GM12873 (cell line): ENCODE results near the gene LCORL.

Source experiments
- TF ChIP-seq, protein P1 (sequence below): IDR thresholded peaks from 2 replicates; pipeline ENCODE4 v1.5.1; 2012; ENCODE audit warnings: low read depth, mild to moderate bottlenecking, moderate library complexity, low read length, control low read depth; ENCODE audit not compliant: insufficient read depth; ENCODE audit errors: missing control alignments

Gene LCORL

DNA sequence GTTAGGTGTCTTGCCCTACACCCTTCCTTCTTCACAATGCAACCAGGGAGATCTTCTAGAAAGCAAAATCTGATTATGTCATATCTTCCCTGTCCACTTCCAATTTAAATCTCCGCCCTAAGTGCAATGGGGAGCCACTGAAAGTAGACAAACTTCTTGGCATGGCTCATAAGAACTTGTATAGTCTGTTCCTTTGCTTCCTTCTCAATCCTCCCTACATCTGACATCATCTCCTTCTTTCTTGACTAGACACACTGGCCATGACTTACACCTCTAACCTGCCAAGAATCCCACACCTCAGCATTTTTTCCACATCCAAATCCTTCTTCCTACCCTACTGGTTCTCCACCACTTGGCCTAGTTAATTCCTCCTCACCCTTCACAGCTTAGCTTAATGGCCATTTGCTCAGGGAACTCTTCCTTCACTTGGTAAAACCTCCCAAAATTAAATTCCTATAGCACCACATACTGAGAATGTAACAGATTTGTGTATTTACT, 155.6 kb downstream of the LCORL start:
- TF ChIP-seq, protein P1, sequence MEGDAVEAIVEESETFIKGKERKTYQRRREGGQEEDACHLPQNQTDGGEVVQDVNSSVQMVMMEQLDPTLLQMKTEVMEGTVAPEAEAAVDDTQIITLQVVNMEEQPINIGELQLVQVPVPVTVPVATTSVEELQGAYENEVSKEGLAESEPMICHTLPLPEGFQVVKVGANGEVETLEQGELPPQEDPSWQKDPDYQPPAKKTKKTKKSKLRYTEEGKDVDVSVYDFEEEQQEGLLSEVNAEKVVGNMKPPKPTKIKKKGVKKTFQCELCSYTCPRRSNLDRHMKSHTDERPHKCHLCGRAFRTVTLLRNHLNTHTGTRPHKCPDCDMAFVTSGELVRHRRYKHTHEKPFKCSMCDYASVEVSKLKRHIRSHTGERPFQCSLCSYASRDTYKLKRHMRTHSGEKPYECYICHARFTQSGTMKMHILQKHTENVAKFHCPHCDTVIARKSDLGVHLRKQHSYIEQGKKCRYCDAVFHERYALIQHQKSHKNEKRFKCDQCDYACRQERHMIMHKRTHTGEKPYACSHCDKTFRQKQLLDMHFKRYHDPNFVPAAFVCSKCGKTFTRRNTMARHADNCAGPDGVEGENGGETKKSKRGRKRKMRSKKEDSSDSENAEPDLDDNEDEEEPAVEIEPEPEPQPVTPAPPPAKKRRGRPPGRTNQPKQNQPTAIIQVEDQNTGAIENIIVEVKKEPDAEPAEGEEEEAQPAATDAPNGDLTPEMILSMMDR, result no peak

DNA sequence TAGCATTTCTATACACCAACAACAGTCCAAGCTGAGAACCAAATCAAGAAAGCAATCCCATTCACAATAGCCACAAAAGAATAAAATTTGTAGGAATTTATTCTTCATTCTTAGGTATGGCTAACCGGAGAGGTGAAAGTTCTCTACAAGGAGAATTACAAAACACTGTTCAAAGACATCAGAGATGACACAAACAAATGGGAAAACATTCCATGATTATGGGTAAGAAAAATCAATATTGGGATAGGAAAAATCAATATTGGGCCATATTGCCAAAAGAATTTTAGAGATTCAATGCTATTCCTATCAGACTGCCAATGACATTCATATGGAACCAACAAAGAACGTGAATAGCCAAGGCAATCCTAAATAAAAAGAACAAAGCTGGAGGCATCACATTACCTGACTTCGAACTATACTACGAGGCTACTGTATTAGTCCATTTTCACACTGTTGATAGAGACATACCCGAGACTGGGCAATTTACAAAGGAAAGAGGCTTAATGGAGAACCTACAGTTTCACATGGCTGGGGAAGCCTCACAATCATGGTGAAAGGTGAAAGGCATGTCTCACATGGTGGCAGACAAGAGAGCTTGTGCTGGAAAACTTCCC, 161.7 kb downstream of the LCORL start:
- TF ChIP-seq, protein P1, result no peak

DNA sequence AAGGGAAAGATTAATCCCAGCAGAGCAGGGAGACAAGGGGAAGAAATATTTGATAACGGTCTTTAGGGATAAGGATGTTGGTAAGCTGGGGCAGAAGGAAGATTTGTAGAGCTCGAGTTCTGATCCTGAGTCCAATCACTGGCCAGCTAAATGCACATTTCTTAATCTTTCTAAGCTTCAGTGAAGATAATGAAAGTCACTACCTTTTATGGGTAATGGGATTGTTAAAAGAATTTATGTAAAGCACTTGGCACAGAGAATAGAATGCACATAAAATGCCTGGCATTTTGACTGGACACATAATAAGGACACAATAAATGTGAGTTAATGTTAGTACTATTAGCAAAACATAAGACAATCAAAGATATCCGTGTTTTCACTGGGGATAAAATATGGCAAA, 167.5 kb downstream of the LCORL start:
- TF ChIP-seq, protein P1, result no peak

DNA sequence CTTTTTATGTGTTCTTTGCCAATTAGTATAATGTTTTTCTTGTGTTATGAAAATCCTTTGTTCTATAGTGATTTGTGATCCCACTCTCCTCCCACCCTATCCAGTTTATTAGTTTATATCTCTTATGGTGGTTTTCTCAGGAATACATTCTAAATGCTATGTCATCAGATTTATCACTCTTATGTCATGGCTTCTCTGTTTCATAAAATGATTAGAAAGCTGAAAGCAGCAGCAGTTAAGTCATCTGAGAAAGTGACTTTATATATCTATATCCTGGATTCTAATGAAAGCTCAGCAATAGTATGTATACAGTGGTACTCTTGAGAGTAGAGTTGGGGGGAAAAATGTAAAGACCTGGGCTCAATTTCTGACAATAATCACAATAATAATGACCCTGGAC, 169.6 kb downstream of the LCORL start:
- TF ChIP-seq, protein P1, result no peak

DNA sequence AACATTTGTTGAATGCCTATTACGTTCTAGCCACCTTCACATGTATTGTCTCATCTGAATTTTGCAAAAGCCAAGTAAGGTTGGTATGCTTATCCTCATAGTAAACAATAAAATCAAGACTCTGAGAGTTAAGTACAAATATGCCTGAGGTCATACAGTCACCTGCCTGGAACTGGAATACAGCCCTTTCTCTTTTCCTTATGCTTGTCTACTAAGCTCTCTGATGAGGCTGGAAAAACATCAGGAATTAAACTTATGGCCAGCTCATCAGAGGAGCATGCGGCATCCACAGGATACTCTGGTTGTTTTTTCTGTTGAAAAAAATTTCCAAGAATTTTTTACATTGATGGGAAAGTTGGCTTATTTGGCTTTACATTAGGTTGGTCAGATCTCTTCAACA, 175.3 kb downstream of the LCORL start:
- TF ChIP-seq, protein P1, result no peak

DNA sequence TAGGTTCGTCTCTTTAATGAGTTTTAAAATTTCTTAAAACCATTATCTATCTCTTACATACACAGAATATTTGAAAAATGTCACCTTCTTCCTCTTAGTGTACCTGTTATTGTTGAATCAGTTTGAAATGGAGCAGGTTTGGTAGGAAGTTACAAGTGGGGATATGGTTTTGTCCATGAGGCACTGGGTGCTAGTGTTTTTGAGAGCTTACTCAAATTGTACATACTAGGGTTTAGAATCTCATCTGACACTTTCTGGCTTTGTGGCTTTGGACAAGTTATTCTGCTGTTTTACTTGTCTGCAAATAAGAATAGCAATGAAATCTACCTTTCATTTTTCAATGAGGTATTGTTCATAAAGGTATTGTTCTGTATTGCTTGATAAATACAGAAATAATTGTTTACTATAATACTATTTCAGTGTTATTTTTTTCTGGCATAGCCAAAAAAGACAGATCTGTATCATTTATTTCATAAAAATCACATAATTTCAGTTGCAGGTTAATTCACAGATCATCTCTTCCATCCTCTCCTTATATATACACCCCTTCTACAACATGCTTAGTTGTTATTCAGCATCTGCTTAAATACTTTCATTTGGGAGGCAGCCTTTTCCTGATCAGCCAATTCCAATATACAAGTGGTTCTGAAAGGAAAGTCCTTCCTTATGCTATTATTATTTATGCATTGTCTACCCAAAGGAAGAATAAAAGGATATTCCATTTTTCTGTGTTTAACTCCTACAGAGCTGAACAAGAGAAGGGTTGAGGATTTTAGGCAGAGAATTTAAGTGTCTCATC, 197.5 kb downstream of the LCORL start:
- TF ChIP-seq, protein P1, result no peak

DNA sequence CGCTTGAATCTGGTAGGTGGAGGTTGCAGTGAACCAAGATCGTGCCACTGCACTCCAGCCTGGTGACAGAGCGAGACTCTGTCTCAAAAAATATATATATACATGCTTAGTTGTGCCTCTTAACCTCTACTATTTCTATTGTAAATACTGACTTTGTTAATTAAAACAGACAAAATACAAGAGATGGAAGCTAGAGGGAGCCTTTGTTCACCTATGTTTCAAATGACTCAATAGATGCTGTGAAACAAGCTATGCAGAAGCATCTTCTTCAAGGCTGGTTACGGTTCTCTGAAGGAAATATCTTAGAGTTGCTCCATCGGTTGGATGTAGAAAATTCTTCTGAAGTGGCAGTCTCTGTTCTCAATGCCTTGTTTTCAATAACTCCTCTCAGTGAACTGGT, 204.5 kb downstream of the LCORL start:
- TF ChIP-seq, protein P1, result peak; percentile 59
